Activated naive CD4-positive, alpha-beta T cell treated with anti-CD3 and anti-CD28 coated beads, Interleukin-2, amount 50 U/mL, for 16 hours (primary cell): ENCODE measurements around the gene COL2A1.

Experiments used
- DNase-seq: peaks from one replicate; pipeline ENCODE4 v3.0.0-alpha.2; 2020

COL2A1 gene

GRCh38 chr12:48010366-48010970, 6.2 kb upstream of the COL2A1 start:
- no peak for DNase-seq

DNA sequence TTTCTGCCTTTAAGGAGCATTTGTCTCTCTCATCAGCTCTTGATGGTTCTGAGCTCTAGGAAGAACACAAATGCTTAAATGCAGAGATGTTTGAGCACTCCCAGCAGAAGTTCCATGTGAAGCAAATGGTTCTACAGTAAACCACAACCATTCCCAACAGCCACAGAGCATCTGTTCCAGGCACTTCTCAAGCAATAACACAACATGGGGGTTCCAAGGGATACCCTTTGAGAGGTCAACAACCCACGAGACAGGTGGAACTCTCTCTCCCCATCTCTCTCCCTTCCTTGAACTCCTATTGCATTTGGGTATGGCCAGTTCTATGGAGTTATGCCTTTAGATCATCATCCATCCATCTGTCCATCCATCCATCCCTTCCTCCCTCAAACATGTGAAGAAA, 5.2 kb upstream of the COL2A1 start:
- DNase-seq: no peak

- no peak for DNase-seq
Observed at GRCh38 chr12:48008950-48009349, 4.7 kb upstream of the COL2A1 start.

- DNase-seq: no peak
Observed at GRCh38 chr12:48008349-48008748, 4.1 kb upstream of the COL2A1 start.

DNA sequence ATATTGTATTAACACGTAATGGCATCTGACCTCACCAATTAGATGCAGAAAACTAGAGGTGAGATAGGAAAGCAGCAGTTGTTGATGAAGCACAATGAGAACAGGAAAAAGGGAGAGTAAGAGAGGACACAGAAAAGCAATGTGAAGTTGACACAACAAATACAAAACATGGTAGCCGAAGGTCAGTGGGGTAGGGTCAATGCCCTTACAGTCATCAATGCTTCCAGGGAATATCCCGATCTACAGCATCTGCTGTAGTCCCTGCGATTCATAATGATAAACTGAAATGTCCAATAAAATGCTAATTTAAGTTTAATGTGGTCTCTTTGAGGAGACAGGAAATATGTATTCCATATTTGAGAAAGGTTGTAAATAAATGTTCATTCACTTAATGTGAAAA, 2.9 kb upstream of the COL2A1 start:
- no peak for DNase-seq

DNA sequence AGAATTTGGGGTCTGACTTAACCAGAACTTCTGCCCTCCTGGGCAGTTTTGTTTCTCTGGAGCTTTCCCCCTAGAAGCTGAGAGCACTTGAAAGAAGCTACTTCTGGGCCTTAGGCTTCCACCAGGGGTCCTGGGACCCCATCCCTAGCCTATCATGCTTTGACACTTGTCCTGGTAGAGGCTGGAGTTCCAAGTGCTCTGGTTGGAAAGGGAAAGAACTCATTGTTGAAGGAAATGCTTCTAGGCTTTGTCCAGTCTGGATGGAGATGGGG, 1.4 kb upstream of the COL2A1 start:
- DNase-seq: no peak

DNA sequence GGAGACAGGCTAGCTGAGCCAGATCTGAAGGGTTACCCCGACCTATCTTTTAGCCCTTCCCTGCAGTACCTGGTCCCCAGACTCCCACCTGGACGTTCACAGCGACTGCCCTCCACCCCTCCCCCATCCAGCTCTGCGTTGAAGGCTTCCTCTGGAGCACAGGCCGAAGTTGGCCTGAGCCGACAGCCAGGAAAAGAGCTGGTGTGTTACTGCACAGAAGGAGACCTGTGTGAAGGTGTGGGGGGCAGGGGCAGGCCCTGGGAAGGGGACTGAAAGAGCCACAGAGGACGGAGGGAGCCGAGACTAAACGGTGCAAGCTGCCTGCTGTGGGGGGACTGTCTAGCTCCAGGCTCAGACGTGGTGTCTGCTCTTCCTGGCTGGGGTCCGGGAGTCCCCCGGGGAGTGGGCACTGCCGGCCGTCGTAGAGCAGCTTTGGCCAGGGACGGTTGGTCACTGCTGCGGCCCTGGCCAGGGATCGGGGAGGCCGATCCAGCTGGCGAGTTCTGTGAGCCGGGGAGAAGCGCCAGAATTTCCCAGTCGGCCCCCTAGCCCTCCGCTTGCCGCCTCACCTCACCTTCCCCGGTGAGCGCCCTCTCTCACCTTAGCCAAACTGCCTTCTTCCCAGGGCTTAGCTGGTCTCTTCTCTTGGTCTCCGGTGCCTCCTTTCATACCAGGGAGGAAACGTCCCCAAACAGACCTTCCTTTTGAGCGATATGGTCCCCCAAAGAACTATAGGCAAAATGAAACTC, 899 bp upstream of the COL2A1 start:
- DNase-seq: no peak

DNA sequence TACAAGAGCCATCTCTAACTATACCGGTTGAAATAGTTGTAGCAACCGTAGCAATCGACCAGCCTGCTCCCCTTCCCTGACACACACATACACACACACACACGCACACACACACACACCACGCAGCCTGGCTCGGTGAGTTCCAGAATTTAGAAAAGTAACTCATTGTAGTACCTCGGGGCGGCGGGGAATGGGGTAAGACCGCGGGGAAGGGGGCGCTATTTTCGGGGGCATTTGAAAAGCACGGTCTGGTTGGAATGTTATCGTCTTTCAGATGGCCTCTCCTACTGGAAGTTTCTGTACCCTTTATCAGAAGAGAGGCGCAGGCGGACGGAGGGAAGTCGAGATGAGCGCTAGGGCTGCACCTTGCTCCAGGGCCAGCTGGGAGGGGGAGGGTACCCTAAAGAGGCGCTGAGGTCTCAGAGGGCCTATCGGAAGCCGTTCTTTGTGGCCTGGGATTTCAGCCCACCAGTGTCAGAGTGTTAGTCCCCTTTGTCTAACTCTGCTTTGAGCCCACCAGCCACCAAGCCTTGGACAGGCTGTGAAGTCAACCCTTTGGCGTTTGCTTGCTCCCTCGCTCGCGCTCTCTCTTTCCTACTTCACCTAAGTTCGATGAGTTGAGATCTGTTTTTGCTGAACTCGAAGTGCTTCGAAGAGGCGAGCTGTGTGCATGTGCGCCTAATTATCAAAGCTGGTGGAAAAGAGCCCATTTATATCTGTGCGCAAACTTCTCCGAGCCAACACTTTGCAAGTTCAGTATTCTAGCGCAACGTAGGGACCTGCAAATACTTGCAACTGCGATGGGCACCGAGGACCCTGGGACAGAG, 837 bp downstream of the COL2A1 start:
- no peak for DNase-seq

GRCh38 chr12:48002773-48003218, 1.5 kb downstream of the COL2A1 start:
- DNase-seq: no peak

DNA sequence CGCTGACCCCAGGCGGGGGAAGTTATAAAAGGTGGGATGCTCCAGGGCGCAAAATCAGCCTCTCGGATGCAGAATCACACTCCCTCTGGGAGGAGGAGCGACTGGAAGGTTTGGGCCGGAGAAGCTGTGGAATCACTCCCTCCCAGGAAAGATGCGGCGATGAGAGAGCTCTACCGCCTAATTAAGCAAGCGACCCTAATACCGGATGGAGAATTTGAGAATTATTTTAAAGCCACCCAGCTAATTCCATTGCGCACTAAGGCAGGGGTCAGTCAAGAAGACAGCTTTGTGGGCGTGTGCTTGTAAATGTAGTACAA, 1.9 kb downstream of the COL2A1 start:
- DNase-seq: no peak

DNA sequence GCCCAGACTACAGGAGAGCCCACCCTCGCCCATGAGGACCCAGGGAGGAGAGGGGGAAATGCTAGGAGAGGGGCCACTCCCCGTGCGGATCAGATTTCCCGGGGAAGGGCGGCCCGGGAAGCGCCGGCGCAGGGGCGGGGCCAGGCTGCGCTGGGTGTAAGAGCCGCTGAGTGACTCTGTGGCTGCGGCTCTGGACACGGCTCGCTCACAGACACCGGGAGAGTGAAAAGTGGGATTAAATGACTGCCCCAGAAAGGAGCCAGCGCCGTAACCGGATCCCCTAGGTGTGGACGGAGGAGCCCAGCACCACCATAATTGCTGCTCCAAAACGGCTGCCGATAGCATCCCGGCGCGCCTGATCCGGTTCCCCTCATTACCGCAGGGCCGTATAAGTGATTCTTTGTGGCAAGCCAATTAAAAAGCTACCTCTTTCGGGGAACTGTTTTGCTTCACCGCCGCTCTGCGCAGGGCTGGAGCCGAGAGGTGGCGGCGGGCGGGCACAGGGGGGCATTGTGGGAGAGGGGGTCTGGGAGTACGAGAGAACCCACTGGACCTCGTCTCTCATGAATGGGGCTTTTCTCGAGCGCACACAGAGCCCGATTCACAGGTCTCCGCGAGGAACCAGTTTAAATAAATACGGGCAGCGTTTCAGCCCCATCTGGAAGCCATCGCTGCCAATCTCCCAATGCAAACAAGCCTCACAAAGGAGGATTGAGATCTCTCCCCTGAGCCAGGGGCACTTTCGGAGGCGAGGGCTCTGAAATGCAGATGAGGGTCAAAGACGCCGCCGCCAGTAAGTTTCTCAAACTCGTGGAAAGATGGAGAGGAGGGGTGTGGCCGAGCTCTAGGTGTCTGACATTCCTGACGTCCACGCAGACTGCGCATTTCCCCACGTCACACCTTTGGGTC, 2.5 kb downstream of the COL2A1 start:
- no peak for DNase-seq

DNA sequence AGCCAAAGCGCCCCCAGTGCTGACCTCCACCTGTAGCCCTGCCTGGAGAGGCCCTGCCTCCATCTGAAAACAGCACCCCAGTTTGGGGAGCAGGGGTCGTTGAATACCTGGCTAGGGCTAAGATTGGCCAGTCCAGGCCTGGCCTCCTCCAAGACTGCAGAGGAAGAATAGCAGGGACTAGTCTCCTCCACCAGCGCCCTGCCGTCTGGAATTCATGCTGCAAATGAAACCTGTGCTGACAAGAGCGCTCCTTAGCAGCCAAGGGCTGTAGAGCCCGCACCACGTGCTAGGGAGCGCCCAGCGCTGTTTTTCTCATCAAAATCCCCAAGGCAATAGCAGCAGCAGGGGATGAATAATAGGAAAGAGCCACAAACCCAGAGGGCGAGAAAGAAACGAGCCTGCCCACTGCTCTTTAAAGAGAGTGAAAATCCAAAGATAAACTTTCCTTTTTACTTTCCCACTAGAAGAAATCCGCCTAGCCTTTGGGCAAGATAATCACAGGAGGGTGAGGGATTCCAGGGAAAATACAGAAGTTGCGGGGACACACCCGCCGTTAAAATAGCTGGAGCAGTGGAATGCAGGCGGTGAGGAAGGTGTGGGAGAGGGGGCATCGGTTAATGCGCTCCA, 3.3 kb downstream of the COL2A1 start:
- no peak for DNase-seq

DNA sequence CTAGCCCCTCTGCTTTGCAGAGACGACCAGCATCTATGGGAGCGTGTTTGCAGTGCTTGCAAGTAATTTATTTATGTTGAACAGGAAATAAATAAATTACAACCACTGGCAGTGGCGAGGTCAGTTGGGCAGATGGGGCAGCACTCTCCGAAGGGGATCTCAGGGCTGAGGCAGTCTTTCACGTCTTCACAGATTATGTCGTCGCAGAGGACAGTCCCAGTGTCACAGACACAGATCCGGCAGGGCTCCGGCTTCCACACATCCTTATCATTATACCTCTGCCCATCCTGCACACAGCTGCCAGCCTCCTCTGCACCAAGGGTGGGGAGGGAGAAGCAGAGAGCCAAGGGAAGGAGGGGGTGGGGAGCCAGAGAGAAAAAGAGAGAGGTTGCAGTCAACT, 4.5 kb downstream of the COL2A1 start:
- DNase-seq: no peak

- DNase-seq: no peak
Observed at GRCh38 chr12:47997321-47997720, 7.0 kb downstream of the COL2A1 start.

DNA sequence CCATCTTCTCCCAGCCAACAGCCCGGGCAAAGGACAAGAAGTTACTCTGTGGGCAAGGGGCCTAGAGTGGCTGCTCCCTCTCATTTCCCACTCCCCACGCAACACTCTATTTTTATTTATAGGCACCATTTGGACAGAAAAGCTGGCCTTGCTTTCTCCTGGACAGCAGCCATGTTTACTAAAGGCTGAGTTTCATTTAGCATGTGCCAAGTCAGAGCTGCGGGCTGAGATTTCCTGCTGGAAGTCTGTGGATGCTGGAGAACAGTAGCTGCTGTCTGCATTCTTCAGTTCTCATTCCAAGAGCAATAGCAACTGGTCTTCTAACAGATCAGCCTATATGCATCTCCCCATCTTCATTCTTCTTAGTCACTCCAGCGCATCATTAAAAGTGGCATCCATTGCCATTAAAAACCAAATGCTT, 8.3 kb downstream of the COL2A1 start:
- DNase-seq: no peak

GRCh38 chr12:47993491-47993890, 10.8 kb downstream of the COL2A1 start:
- no peak for DNase-seq

GRCh38 chr12:47992776-47993175, 11.5 kb downstream of the COL2A1 start:
- no peak for DNase-seq

DNA sequence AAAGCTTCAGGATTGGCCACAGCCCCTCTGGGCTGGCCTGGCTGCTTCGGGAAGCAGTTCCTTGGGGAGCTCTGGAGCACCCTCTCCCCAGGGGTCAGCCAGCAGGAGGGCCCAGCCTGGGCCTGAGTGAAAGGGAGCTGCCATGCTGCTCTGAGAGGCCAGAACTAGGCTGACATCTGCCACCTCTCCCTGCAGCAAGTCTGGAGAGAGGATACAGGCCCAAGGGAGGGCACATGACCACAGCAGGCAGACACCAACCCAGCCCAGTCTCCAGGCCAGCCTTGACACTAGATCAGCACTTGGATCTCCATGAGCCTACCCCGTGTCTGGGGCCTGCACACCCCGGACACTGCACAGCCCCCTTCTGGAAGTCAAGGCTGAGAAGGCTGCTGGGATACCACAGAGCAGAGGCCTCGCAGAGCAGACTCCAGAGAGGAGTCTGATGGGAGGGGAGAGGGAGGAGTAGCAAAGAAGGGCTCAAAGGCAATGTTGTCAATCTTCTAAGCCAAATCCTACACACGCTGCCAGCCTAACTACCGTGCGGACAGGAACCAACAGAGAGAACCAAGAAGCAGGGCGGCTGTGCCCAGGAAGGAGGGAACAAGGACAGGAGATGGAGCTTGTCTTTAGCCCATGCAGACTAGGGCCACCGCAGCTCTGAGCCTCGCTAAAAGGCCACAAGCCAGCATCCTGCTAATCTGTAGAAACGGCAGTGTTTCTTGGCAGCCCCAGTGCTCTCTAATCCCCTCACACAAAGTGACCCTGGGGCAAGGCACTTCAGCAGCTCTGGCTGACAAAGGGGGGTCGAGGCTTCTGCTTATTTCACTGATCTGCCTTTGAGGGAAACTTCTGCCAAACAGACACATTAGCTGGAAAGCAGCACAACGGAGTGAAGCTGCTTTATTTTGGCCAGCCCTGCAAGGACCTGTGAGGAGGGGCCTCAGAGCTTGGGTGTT, 12.9 kb downstream of the COL2A1 start:
- no peak for DNase-seq

DNA sequence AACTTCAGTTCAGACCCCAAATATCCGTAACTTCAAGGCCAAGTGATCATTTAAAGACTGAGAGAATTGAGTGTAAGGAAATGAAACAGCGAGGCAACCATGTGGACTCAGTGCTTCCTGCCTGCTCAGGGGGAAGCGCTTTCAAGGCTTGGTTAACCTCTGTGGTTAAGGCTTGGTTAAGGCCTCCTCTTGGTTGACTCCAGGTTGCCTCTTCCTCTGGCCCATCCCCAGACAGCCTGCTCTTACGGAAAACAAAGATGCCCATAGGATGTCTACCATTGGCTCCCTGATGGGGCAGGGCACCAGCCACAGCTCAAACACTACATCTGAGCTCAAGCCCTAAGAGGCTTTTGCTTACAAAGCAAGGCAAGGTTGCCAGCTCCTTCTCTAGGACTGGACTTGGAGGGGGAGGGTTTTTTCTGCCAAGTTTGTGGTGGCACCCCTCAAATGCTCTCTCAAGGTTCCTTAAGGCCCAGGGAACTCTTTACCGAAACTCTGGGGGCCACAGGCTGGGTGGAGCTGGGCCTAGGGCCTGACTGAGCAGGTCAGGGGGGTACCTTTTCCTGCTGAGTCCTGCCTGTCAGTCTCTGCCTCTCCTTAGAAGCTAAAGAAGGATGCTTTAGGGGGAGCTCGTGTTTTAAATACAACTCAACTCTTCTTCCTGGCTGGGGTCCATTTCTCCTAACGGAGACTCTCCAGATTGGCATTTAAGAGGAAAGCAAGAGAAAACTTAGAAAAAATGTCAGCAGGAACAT, 13.7 kb downstream of the COL2A1 start:
- DNase-seq: no peak

DNA sequence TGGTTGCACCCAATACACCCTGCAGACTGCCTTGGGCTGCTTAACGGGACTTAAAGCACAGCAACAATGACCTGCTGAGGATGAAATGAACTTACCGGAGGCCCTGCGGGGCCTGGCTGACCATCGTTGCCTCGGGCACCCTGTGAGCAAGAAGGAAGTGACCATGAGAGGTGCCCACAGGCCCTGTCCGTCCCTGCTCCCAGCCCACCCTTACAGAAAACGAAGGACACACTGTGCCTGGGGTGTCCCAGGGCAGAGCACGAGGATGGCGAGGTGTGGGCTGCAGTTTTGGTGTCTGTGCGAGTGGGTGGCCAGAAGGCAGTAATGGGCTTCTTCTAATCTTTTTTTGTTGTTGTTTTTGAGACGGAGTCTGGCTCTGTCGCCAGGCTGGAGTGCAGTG, 14.6 kb downstream of the COL2A1 start:
- DNase-seq: no peak

- no peak for DNase-seq
Observed at GRCh38 chr12:47989023-47989417, 15.3 kb downstream of the COL2A1 start.
